ENCODE data around the gene DPP6.

Gene DPP6

GRCh38 chr7:154353355-154353767, 301.2 kb downstream of the DPP6 start:
- TF ChIP-seq CTCF (IDR thresholded peaks at IDR 0.05; ENCODE audit: low read depth, low read length, missing control alignments): no peak
- H3K4me3 ChIP-seq (replicated peaks; ENCODE audit: low read depth, low read length): no peak overlapping the region
- no peak for DNase-seq (ENCODE audit: extremely low read depth, low read depth)

DNA sequence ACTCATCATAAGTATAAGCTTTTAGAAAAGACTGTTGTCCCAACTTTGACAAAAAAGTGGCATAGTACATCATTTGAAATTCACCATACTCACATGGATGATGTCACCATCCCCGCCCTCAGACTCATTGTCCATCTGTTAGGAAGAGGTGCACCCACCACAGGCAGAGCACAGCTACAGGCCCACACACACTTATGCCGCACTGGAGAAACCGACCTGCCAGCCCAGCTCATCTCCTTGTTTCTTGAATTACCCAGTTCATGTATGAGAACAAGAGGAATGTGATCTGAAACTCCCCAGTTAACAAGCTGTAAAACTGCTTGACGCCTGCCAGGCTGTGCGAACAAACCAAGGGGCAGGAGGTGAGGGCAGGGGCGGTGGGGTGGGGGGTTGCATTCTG, 312.0 kb downstream of the DPP6 start:
- DNase-seq (ENCODE audit: extremely low read depth, low read depth): no peak
- TF ChIP-seq CTCF (IDR thresholded peaks at IDR 0.05; ENCODE audit: low read depth, low read length, missing control alignments): no peak
- no peak overlapping the region for H3K4me3 ChIP-seq (replicated peaks; ENCODE audit: low read depth, low read length)

GRCh38 chr7:154371424-154371823, 319.2 kb downstream of the DPP6 start:
- DNase-seq (ENCODE audit: extremely low read depth, low read depth): no peak
- TF ChIP-seq CTCF (IDR thresholded peaks at IDR 0.05; ENCODE audit: low read depth, low read length, missing control alignments): no peak
- no peak overlapping the region for H3K4me3 ChIP-seq (replicated peaks; ENCODE audit: low read depth, low read length)

- DNase-seq (ENCODE audit: extremely low read depth, low read depth): no peak
- H3K4me3 ChIP-seq (replicated peaks; ENCODE audit: low read depth, low read length): no peak overlapping the region
- TF ChIP-seq CTCF (IDR thresholded peaks at IDR 0.05; ENCODE audit: low read depth, low read length, missing control alignments): no peak
These were observed 319.9 kb downstream of the DPP6 start for GRCh38 chr7:154372011-154372601.

- no peak overlapping the region for H3K4me3 ChIP-seq (replicated peaks; ENCODE audit: low read depth, low read length)
- no peak for TF ChIP-seq CTCF (IDR thresholded peaks at IDR 0.05; ENCODE audit: low read depth, low read length, missing control alignments)
- DNase-seq (ENCODE audit: extremely low read depth, low read depth): no peak
These were observed 321.8 kb downstream of the DPP6 start for GRCh38 chr7:154373956-154374355.

DNA sequence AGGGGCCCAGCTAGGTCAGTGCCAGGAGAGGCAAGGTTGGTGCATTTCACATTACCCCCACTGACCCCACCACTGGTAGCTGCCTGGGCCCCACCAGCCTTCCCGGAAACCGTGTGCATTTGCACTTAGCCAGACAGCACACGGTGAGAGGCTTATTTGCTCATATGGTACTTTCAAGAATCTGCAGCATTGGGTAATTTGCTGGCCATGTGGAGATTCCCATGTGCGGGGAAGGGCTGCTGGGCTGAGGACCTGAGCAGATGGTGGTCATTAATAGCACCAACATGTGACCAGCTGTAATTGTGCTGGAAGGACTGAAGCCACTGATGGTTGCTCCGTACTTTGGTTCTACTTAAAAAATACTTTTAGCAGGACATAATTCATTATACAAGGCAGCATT, 323.8 kb downstream of the DPP6 start:
- no peak for TF ChIP-seq CTCF (IDR thresholded peaks at IDR 0.05; ENCODE audit: low read depth, low read length, missing control alignments)
- no peak overlapping the region for H3K4me3 ChIP-seq (replicated peaks; ENCODE audit: low read depth, low read length)
- DNase-seq (ENCODE audit: extremely low read depth, low read depth): no peak

DNA sequence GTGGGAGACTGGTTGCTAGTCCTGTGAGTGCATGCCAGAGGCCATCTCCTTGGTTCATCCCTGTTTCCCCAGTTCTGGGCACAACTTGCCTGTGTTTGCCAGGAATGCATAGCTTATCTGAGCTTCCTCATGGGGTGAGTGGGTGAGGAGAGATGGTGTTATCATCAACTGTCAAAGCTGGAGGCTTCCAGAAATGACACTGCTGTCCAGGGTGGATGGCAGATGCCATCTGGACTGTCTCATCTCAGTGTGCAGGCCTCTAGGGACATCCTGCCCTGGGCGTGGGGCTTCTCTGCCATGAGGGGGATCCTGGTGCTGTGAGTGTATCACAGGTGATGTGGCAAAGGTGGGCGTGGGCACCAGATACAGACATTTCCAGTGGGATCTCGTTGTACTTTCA, 328.6 kb downstream of the DPP6 start:
- no peak for DNase-seq (ENCODE audit: extremely low read depth, low read depth)
- H3K4me3 ChIP-seq (replicated peaks; ENCODE audit: low read depth, low read length): no peak overlapping the region
- no peak for TF ChIP-seq CTCF (IDR thresholded peaks at IDR 0.05; ENCODE audit: low read depth, low read length, missing control alignments)
